H1 (cell line): ENCODE measurements around the gene PPP1R14B. TPM values are rescaled to one million over a fixed set of nuclear protein-coding genes. Genes with fewer than 3 reads are reported as not detected.

Experiments
- CTCF ChIA-PET: fragments of 300-600 bp; sonication (Branson Sonifier 250); formaldehyde crosslinking; loops from one replicate; lab custom pipeline; 2021; ENCODE audit not compliant: partially characterized antibody; lab: Charles Lee
- POLR2A ChIA-PET: fragments of 300-600 bp; sonication (Branson Sonifier 250); formaldehyde crosslinking; loops from one replicate; lab custom pipeline; 2021; ENCODE audit warnings: inconsistent platforms; ENCODE audit not compliant: partially characterized antibody; lab: Charles Lee
- DNase-seq, 2 experiments: peaks; one replicate each; pipeline versions ENCODE4 v3.0.0 to v3.0.0-alpha.2; 2010 to 2022; ENCODE audit warnings: low spot score in 2 of 2, low read depth in 1 of 2, mixed read lengths in 1 of 2
- FAIRE-seq: peaks from 2 replicates; lab custom pipeline; 2011; peaks lifted over from hg19 to GRCh38; lab: Jason Lieb, UNC
- H2AFZ ChIP-seq: 2 replicates; pipeline ENCODE4 v1.8.1; 2012; ENCODE audit warnings: low read length, inconsistent platforms
- H2AK5ac ChIP-seq: 2 replicates; pipeline ENCODE4 v1.6.1; 2013; ENCODE audit warnings: low read depth, low read length
- H2BK120ac ChIP-seq: replicated peaks from 2 replicates; pipeline ENCODE3; 2013; ENCODE audit warnings: low read depth, low read length, inconsistent platforms
- H2BK12ac ChIP-seq: 2 replicates; pipeline ENCODE4 v1.6.1; 2013; ENCODE audit warnings: low read depth, low read length
- H2BK15ac ChIP-seq: 2 replicates; pipeline ENCODE4 v1.6.1; 2013; ENCODE audit warnings: low read length
- H2BK20ac ChIP-seq: 2 replicates; pipeline ENCODE4 v1.6.1; 2013; ENCODE audit warnings: low read length
- H2BK5ac ChIP-seq: 2 replicates; pipeline ENCODE4 v1.6.1; 2013; ENCODE audit warnings: low read depth, low read length
- H3K14ac ChIP-seq: 2 replicates; pipeline ENCODE4 v1.6.1; 2013; ENCODE audit warnings: inconsistent platforms; ENCODE audit not compliant: insufficient read length
- H3K18ac ChIP-seq: 2 replicates; pipeline ENCODE4 v1.6.1; 2013; ENCODE audit warnings: low read length; ENCODE audit errors: extremely low read depth
- H3K23ac ChIP-seq: 2 replicates; pipeline ENCODE4 v1.6.1; 2013; ENCODE audit warnings: inconsistent platforms; ENCODE audit not compliant: insufficient read length
- H3K23me2 ChIP-seq: 2 replicates; pipeline ENCODE4 v1.6.1; 2013; ENCODE audit warnings: low read depth, low read length
- H3K27ac ChIP-seq: 2 replicates; pipeline ENCODE4 v1.6.1; 2011; ENCODE audit warnings: low read depth, low read length, inconsistent platforms
- H3K27me3 ChIP-seq, 4 experiments: replicated peaks in 1 of 4; 1 replicate in 1 of 4; 2 replicates in 3 of 4; pipeline versions ENCODE4 v1.6.1 to v1.8.1; 2011 to 2013; ENCODE audit warnings: low read length in 3 of 4, mild to moderate bottlenecking in 3 of 4, inconsistent platforms in 2 of 4, mixed read lengths in 2 of 4, moderate library complexity in 1 of 4; ENCODE audit not compliant: control insufficient read depth in 3 of 4, insufficient read depth in 3 of 4; ENCODE audit errors: extremely low read depth in 1 of 4
- H3K36me3 ChIP-seq, 4 experiments: 2 replicates each; pipeline versions ENCODE4 v1.6.1 to v1.8.1; 2011 to 2013; ENCODE audit warnings: mild to moderate bottlenecking in 4 of 4, low read length in 3 of 4, moderate library complexity in 2 of 4, control low read depth in 1 of 4, inconsistent platforms in 1 of 4; ENCODE audit not compliant: insufficient read depth in 4 of 4, control insufficient read depth in 2 of 4
- H3K4ac ChIP-seq: replicated peaks from 2 replicates; pipeline ENCODE3; 2013; ENCODE audit warnings: low read length, low read depth, mixed read lengths, inconsistent platforms; ENCODE audit not compliant: insufficient read length
- H3K4me1 ChIP-seq, 4 experiments: replicated peaks in 1 of 4; 1 replicate in 1 of 4; 2 replicates in 3 of 4; pipeline versions ENCODE4 v1.6.1 to v1.8.1; 2011 to 2013; ENCODE audit warnings: low read length in 3 of 4, inconsistent platforms in 2 of 4, mixed read lengths in 1 of 4; ENCODE audit not compliant: insufficient read depth in 4 of 4, control insufficient read depth in 3 of 4
- H3K4me2 ChIP-seq, 2 experiments: 2 replicates each; pipeline versions ENCODE4 v1.6.1 to v1.8.1; 2011 to 2013; ENCODE audit warnings: low read depth in 2 of 2, low read length in 2 of 2, control low read depth in 1 of 2, inconsistent platforms in 1 of 2, mild to moderate bottlenecking in 1 of 2; ENCODE audit not compliant: insufficient read depth in 1 of 2
- H3K4me3 ChIP-seq, 4 experiments: fragments of 200-600, 300-600 bp in 1 of 4; sonication (generic), shearing (Covaris generic), sonication (Bioruptor Twin) in 1 of 4; 2 replicates each; pipeline versions ENCODE4 v1.5.1 to v1.8.1; 2011 to 2016; ENCODE audit warnings: low read length in 4 of 4, low read depth in 3 of 4, control low read depth in 2 of 4, inconsistent platforms in 2 of 4, mild to moderate bottlenecking in 2 of 4, mixed read lengths in 1 of 4, moderate library complexity in 1 of 4; ENCODE audit not compliant: insufficient read depth in 2 of 4; ENCODE audit errors: extremely low read depth in 1 of 4
- H3K56ac ChIP-seq: replicated peaks from 2 replicates; pipeline ENCODE3; 2013; ENCODE audit warnings: low read depth, mild to moderate bottlenecking, mixed read lengths, low read length, inconsistent platforms; ENCODE audit not compliant: insufficient read length
- H3K79me1 ChIP-seq: 2 replicates; pipeline ENCODE4 v1.6.1; 2013; ENCODE audit warnings: low read depth, low read length, control low read depth
- H3K79me2 ChIP-seq, 2 experiments: 2 replicates each; pipeline versions ENCODE4 v1.6.1 to v1.8.1; 2012 to 2013; ENCODE audit warnings: low read length in 2 of 2, mild to moderate bottlenecking in 2 of 2, inconsistent platforms in 1 of 2; ENCODE audit not compliant: insufficient read depth in 2 of 2, control insufficient read depth in 1 of 2
- H3K9ac ChIP-seq, 4 experiments: replicated peaks in 1 of 4; 1 replicate in 1 of 4; 2 replicates in 3 of 4; pipeline versions ENCODE4 v1.6.1 to v1.8.1; 2011 to 2013; ENCODE audit warnings: low read depth in 3 of 4, low read length in 3 of 4, control low read depth in 2 of 4, mild to moderate bottlenecking in 2 of 4, moderate library complexity in 2 of 4, inconsistent platforms in 1 of 4; ENCODE audit errors: extremely low read depth in 1 of 4
- H3K9me3 ChIP-seq, 2 experiments: 2 replicates each; pipeline versions ENCODE4 v1.6.1 to v1.8.1; 2012 to 2013; ENCODE audit warnings: mild to moderate bottlenecking in 2 of 2, moderate library complexity in 2 of 2, control low read depth in 1 of 2, inconsistent platforms in 1 of 2, low read depth in 1 of 2, low read length in 1 of 2, mixed read lengths in 1 of 2; ENCODE audit not compliant: insufficient read depth in 2 of 2
- H4K20me1 ChIP-seq, 2 experiments: replicated peaks in 1 of 2; 2 replicates each; pipeline versions ENCODE3 to v1.8.1; 2011 to 2013; ENCODE audit warnings: inconsistent platforms in 2 of 2, low read length in 2 of 2, mild to moderate bottlenecking in 1 of 2; ENCODE audit not compliant: insufficient read depth in 2 of 2, control insufficient read depth in 1 of 2
- H4K5ac ChIP-seq: 2 replicates; pipeline ENCODE4 v1.6.1; 2013; ENCODE audit warnings: low read length, low read depth, mixed read lengths, inconsistent platforms; ENCODE audit not compliant: insufficient read length
- H4K8ac ChIP-seq: 2 replicates; pipeline ENCODE4 v1.8.0; 2013; ENCODE audit warnings: mild to moderate bottlenecking, moderate library complexity, low read length, inconsistent platforms; ENCODE audit not compliant: insufficient read depth; ENCODE audit errors: extremely low read depth
- H4K91ac ChIP-seq: replicated peaks from 2 replicates; pipeline ENCODE3; 2013; ENCODE audit warnings: low read length, mixed read lengths, inconsistent platforms; ENCODE audit not compliant: insufficient read length
- CHD2 ChIP-seq: IDR thresholded peaks from 2 replicates; pipeline ENCODE4 v1.6.1; 2012; ENCODE audit warnings: low read length, improper control_type of control experiment
- CTBP2 ChIP-seq: IDR thresholded peaks from 2 replicates; pipeline ENCODE4 v1.7.0; 2011; ENCODE audit warnings: borderline replicate concordance, mild to moderate bottlenecking, moderate library complexity, mixed read lengths, low read length; ENCODE audit not compliant: insufficient read depth, insufficient read length
- GTF2F1 ChIP-seq: IDR thresholded peaks from 2 replicates; pipeline ENCODE4 v1.6.1; 2012; ENCODE audit warnings: low read depth, low read length, improper control_type of control experiment, borderline replicate concordance
- JUN ChIP-seq: IDR thresholded peaks from 2 replicates; pipeline ENCODE4 v1.6.1; 2011; ENCODE audit warnings: low read depth, mild to moderate bottlenecking, improper control_type of control experiment, low read length
- NANOG ChIP-seq: IDR thresholded peaks from 2 replicates; pipeline ENCODE4 v1.6.1; 2011; ENCODE audit warnings: low read length, low read depth, mild to moderate bottlenecking, inconsistent platforms; ENCODE audit not compliant: insufficient read depth, poor library complexity, severe bottlenecking
- SAP30 ChIP-seq: fragments of 300-600 bp; sonication (generic); IDR thresholded peaks from 2 replicates; pipeline ENCODE4 v1.7.1; 2012; ENCODE audit warnings: low read length, moderate library complexity, mild to moderate bottlenecking, inconsistent platforms; ENCODE audit not compliant: insufficient read depth, insufficient replicate concordance
- SIN3A ChIP-seq, 2 experiments: IDR thresholded peaks in 1 of 2; conservative IDR thresholded peaks in 1 of 2; 2 replicates each; pipeline ENCODE4 v1.6.1; 2011 to 2012; ENCODE audit warnings: low read length in 2 of 2, improper control_type of control experiment in 1 of 2, low read depth in 1 of 2, mild to moderate bottlenecking in 1 of 2
- SUZ12 ChIP-seq: fragments of 200-600 bp; sonication (generic); IDR thresholded peaks from 2 replicates; pipeline ENCODE4 v1.6.1; 2012; ENCODE audit warnings: mild to moderate bottlenecking, inconsistent platforms, low read length, moderate library complexity, mixed read lengths
- TAF7 ChIP-seq: optimal IDR thresholded peaks from 2 replicates; pipeline ENCODE3; 2011; ENCODE audit warnings: low read depth, mild to moderate bottlenecking, inconsistent platforms, low read length, moderate library complexity, borderline replicate concordance
- YY1 ChIP-seq: IDR thresholded peaks from 2 replicates; pipeline ENCODE4 v1.6.1; 2011; ENCODE audit warnings: low read depth, mild to moderate bottlenecking, low read length
- WGBS, 2 experiments: shearing (Covaris generic) in 1 of 2; methylation state at CpG; one replicate each; pipeline versions ENCODE4 v1.1.6 to v1.1.7; 2013 to 2015; ENCODE audit warnings: low lambda C conversion rate in 2 of 2, mixed read lengths in 2 of 2, inconsistent platforms in 1 of 2, low coverage in 1 of 2, missing lambda C conversion rate in 1 of 2; ENCODE audit not compliant: insufficient replicate concordance in 2 of 2, insufficient coverage in 1 of 2, insufficient read length in 1 of 2; ENCODE audit errors: extremely low coverage in 1 of 2, missing lambda C conversion rate in 1 of 2; 5-methylcytosine and 5-hydroxymethylcytosine counted together
- polyA plus RNA-seq, 7 experiments: library from polyadenylated mRNA; depleted of rRNA in 3 of 7; stranded (reverse) in 5 of 7; unstranded in 2 of 7; fragments of >200 nt in 5 of 7; fragments of 200-250 nt in 2 of 7; gene quantifications; 1 replicate in 5 of 7; 2 replicates in 1 of 7; 4 replicates in 1 of 7; pipeline versions ENCODE4 v1.2.1 to v1.2.3, GENCODE V29; 2011 to 2013; ENCODE audit warnings: missing spikeins in 2 of 7, mixed read lengths in 2 of 7
- total RNA-seq: library from RNA; stranded (reverse); fragmentation: NEBNext Ultra II Directional; extraction: Animal tissue kit (Norgen Biotek cat#: 25700); gene quantifications from 2 replicates; pipeline ENCODE4 v1.2.1, GENCODE V29; 2021
- TF ChIP-seq, protein P1 (sequence below): IDR thresholded peaks from 2 replicates; pipeline ENCODE4 v1.6.1; 2012; ENCODE audit warnings: inconsistent platforms

PPP1R14B gene
- total and polyA plus RNA-seq, 2 of the 8 experiments (the other 6 are each of a cell fraction or from before 2014, with no cell fraction given) = 265 to 419 TPM

DNA sequence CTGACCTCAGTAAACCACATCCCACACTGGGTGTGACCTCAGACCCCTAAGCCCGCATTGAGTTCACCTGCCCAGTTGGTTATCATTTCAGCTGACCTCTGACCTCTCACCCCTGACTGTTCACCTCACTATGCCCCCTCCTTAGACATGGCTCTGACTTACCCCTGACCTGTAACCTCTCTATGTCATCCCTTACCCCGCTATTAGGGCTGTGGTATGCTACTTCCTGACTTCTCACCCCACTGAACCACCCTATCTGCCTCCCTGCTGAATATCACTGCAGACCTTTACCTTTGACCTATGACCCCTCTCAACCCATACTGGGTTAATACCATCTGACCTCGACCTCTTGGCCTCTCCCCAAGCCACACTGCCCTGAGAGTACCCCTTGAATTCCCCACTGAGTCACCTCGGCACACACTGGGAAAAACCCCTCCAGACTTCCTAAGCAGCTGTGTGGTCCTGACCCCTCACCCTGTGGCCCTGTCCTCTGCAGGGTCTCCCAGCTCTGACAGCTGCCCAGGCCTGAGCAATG lies 12.9 kb upstream of the PPP1R14B start:
- Histone ChIP-seq H3K4me1 (no peaks in the 10 kb centered on the region; a peak in 3 of 7 replicates), H4K20me1 (peaks cover 8 to 24% of the 10 kb centered on the region in 2 experiments), H2BK5ac (no peak overlapping the region), H2BK120ac (no peak overlapping the region), H3K27ac (no peak overlapping the region), H3K18ac (no peak overlapping the region), H3K4ac (no peak overlapping the region), H2AFZ (no peak overlapping the region), H3K4me2 (no peak overlapping the region), H3K79me2 (no peaks in the 10 kb centered on the region), H2BK12ac (no peak overlapping the region), H3K79me1 (no peaks in the 10 kb centered on the region), H2AK5ac (no peak overlapping the region), H3K14ac (no peak overlapping the region), H4K5ac (no peak overlapping the region), H2BK15ac (no peak overlapping the region), H2BK20ac (no peak overlapping the region), H4K8ac (no peak overlapping the region), H3K9ac (no peak overlapping the region), H3K56ac (no peak overlapping the region), H3K23me2 (no peaks in the 10 kb centered on the region), H3K4me3 (no peak overlapping the region), H3K9me3 (no peaks in the 10 kb centered on the region), H3K36me3 (peaks cover 21 to 86% (median 43%) of the 10 kb centered on the region in 4 experiments), H3K23ac (no peak overlapping the region), H3K27me3 (no peaks in the 10 kb centered on the region), H4K91ac (no peak overlapping the region)
- DNase-seq (no peak), FAIRE-seq (no peak)
- WGBS, 2 experiments = 90% methylated on average over 4 of the region's 4 CpGs; no CpG with 5 or more reads in 1 of the 2 experiments
- CTCF ChIA-PET = interaction anchor here (0.6 to 2.5 kb wide), 3 partner anchors 9 to 55 kb away, joined by 3 to 10 read pairs (median 4); partner anchors contain the start of gene PLCB3
- TF ChIP-seq TAF7 (no peak), CHD2 (no peak), YY1 (no peak), SAP30 (no peak), CTBP2 (no peak), SIN3A (conservative IDR thresholded peaks at IDR 0.05 in 1 of 2, IDR thresholded peaks at IDR 0.05 in 1 of 2; ENCODE audit: low read depth in 1 of 2, low read length in 2 of 2) (no peak), GTF2F1 (no peak), SUZ12 (no peak), JUN (no peak), NANOG (no peak)
- TF ChIP-seq, protein P1, sequence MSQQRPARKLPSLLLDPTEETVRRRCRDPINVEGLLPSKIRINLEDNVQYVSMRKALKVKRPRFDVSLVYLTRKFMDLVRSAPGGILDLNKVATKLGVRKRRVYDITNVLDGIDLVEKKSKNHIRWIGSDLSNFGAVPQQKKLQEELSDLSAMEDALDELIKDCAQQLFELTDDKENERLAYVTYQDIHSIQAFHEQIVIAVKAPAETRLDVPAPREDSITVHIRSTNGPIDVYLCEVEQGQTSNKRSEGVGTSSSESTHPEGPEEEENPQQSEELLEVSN = no peak
- POLR2A ChIA-PET = interaction anchor here (1.0 to 7.1 kb wide), 5 partner anchors 7 to 17 kb away, joined by 3 to 101 read pairs (median 4); partner anchors contain the start of gene PPP1R14B
